AG04450 (cell line): ENCODE results near the gene OVOL3. TPM values are rescaled to one million over a fixed set of nuclear protein-coding genes. Genes with fewer than 3 reads are reported as not detected.

Experiments used
- CTCF ChIA-PET: fragments of 300-600, 350-600 bp; formaldehyde crosslinking; extraction: SDS; loops from one replicate; lab custom pipeline; 2022; ENCODE audit warnings: antibody characterized with exemption, inconsistent platforms; lab: Charles Lee
- POLR2A ChIA-PET: fragments of 350-600 bp; formaldehyde crosslinking; extraction: SDS; loops from one replicate; lab custom pipeline; 2021; ENCODE audit warnings: antibody characterized with exemption, inconsistent platforms; lab: Yijun Ruan, JAX
- DNase-seq: peaks from one replicate; pipeline ENCODE4 v3.0.0-alpha.2; 2011; ENCODE audit warnings: low read depth, low spot score
- H3K27ac ChIP-seq: one replicate; pipeline ENCODE4 v1.5.1; 2012; ENCODE audit warnings: low read depth, low read length, control low read depth
- H3K27me3 ChIP-seq: one replicate; pipeline ENCODE4 v1.6.0; 2012; ENCODE audit warnings: low read length; ENCODE audit not compliant: control insufficient read depth, insufficient read depth
- H3K4me3 ChIP-seq: 2 replicates; pipeline ENCODE4 v1.5.1; 2011; ENCODE audit warnings: mild to moderate bottlenecking, low read depth, low read length, control low read depth
- H3K9me3 ChIP-seq: 2 replicates; pipeline ENCODE4 v1.5.1; 2012; ENCODE audit warnings: low read length; ENCODE audit not compliant: control insufficient read depth, insufficient read depth
- polyA plus RNA-seq: library from polyadenylated mRNA; depleted of rRNA; stranded (reverse); fragments of >200 nt; gene quantifications from 2 replicates; pipeline ENCODE4 v1.2.3, GENCODE V29; 2011
- TF ChIP-seq, protein P1 (sequence below): IDR thresholded peaks from 2 replicates; pipeline ENCODE4 v1.5.1; 2011; ENCODE audit warnings: low read depth, low read length, control low read depth, inconsistent platforms

Gene OVOL3
- polyA plus RNA-seq, 1 experiment, result not detected

- Histone ChIP-seq H3K4me3 (no peak overlapping the region), H3K9me3 (no peaks in the 10 kb centered on the region; the same call in 1 of the 2 replicates), H3K27ac (no peak overlapping the region), H3K27me3 (no peaks in the 10 kb centered on the region)
- CTCF ChIA-PET, result no interaction called here
- POLR2A ChIA-PET, result no interaction called here
- TF ChIP-seq, protein P1, sequence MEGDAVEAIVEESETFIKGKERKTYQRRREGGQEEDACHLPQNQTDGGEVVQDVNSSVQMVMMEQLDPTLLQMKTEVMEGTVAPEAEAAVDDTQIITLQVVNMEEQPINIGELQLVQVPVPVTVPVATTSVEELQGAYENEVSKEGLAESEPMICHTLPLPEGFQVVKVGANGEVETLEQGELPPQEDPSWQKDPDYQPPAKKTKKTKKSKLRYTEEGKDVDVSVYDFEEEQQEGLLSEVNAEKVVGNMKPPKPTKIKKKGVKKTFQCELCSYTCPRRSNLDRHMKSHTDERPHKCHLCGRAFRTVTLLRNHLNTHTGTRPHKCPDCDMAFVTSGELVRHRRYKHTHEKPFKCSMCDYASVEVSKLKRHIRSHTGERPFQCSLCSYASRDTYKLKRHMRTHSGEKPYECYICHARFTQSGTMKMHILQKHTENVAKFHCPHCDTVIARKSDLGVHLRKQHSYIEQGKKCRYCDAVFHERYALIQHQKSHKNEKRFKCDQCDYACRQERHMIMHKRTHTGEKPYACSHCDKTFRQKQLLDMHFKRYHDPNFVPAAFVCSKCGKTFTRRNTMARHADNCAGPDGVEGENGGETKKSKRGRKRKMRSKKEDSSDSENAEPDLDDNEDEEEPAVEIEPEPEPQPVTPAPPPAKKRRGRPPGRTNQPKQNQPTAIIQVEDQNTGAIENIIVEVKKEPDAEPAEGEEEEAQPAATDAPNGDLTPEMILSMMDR, result no peak
- no peak for DNase-seq
Measured at GRCh38 chr19:36072081-36072480, 38.9 kb upstream of the OVOL3 start.

DNA sequence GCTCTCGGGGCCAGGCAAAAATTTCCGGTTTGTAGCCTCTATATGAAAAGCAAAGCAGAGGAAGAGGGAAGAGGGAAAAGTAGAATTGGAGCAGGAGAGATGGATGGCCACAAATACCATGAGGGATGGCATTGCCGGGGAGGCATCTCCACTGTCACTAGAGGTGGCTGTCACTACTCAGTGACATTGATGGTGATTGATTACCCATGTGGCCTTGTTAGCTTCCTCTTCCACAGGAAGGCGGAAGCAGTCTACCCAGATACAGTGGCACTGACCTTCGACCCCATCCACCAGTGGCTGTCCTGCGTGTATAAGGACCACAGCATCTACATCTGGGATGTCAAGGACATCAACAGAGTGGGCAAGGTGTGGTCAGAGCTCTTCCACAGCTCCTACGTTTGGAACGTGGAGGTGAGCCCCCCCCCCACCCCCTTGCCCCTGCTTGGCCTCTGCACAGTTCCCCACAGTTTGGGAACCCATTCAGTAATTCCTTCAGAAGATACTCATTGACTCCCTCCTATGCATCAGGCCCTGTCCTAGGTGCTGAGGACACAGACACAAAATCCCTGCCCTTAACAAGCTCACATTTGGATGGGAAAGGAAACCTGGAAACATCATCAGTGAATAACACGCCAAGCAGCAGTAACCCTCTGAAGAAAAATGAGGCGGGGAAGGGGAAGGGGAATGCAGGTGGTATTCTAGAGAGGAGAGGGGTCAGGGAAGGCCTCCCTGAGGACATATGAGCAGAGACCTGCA lies 37.6 kb upstream of the OVOL3 start:
- Histone ChIP-seq H3K27me3 (no peaks in the 10 kb centered on the region), H3K9me3 (no peaks in the 10 kb centered on the region; the same call in 1 of the 2 replicates), H3K4me3 (no peak overlapping the region), H3K27ac (no peak overlapping the region)
- TF ChIP-seq, protein P1, result no peak
- ChIA-PET CTCF (no interaction called here), POLR2A (no interaction called here)
- DNase-seq, result no peak

- no peaks in the 10 kb centered on the region for H3K9me3 ChIP-seq
- TF ChIP-seq, protein P1, result no peak
- H3K4me3 ChIP-seq, result no peak overlapping the region
- H3K27ac ChIP-seq, result no peak overlapping the region
- no peak for DNase-seq
- POLR2A ChIA-PET, result no interaction called here
- no peaks in the 10 kb centered on the region for H3K27me3 ChIP-seq
- CTCF ChIA-PET, result interaction anchor here (1.7 kb wide), 1 partner anchor 25 kb away, joined by 3 read pairs; the partner anchor contains the start of gene THAP8
Measured at GRCh38 chr19:36079389-36079945, 31.5 kb upstream of the OVOL3 start.

DNA sequence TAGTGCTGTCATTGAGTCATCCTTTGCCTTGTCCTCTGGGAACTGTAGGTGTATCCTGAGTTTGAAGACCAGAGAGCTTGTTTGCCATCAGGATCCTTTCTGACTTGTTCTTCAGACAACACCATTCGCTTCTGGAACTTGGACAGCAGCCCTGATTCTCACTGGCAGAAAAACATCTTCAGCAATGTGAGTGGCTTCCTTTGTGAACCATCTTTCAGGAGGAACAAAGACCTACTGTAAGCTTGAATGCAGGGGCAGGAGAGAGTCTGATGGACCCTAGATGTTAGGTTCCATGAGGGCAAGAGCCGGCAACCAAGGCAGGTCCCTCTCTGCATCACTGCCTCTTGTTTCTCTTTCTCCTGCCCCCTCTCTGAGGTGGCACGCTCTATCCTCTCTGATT lies 29.6 kb upstream of the OVOL3 start:
- CTCF ChIA-PET, result no interaction called here
- no peaks in the 10 kb centered on the region for H3K9me3 ChIP-seq
- no peak overlapping the region for H3K27ac ChIP-seq
- DNase-seq, result no peak
- POLR2A ChIA-PET, result no interaction called here
- TF ChIP-seq, protein P1, result no peak
- H3K4me3 ChIP-seq, result no peak overlapping the region
- no peaks in the 10 kb centered on the region for H3K27me3 ChIP-seq

- no peak for DNase-seq
- TF ChIP-seq, protein P1, result no peak
- Histone ChIP-seq H3K27ac (no peak overlapping the region), H3K27me3 (no peaks in the 10 kb centered on the region), H3K4me3 (no peak overlapping the region), H3K9me3 (no peaks in the 10 kb centered on the region)
- CTCF ChIA-PET, result interaction anchor here (0.6 kb wide), 1 partner anchor 82 kb away, joined by 6 read pairs; no protein-coding TSS in a partner anchor
- POLR2A ChIA-PET, result no interaction called here
Measured at GRCh38 chr19:36081894-36082293, 29.0 kb upstream of the OVOL3 start.
